Inflammatory macrophage treated with lipopolysaccharide for 4 hours (primary cell): ENCODE results near the gene CALHM1.
A peak's percentile ranks its signal among the peaks of the same experiment; 100 is the strongest.
"Not testable (repeated sequence)": the region's sequence is repeated elsewhere in the genome, so short reads cannot be mapped to it uniquely, and the experiment has no call there.

Source experiments
- DNase-seq: peaks from one replicate; pipeline ENCODE4 v3.0.0-alpha.2; 2020

Gene CALHM1

DNA sequence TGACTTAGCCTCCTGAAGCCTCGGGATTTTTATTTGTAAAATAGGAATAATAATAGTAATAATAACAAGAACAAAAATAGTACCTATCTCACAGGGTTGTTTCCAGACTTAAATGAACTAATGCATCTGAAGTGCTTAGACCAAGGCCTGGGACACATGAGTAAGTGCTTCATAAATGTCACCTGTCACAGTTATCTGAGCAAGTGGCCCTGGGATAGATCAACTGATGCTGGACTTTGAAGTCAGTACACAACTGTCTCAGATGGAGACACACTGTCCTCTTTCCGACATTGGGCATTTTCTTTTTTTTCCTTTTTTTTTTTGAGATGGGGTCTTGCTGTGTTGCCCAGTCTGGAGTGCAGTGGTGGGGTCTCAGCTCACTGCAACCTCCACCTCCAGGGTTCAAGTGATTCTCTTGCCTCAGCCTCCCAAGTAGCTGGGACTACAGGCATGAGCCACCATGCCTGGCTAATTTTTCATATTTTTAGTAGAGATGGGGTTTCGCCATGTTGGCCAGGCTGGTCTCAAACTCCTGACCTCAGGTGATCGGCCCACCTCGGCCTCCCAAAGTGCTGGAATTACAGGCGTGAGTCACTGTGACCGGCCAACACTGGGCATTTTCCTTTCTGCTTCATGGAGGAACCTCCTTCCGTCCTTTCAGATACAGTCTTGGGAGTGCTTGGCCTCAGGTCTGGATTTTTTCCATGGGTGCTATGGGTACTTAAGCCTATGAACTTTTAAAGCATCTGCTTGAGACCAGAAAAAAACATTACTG lies 28.1 kb upstream of the CALHM1 start:
- not testable (repeated sequence) for DNase-seq

DNA sequence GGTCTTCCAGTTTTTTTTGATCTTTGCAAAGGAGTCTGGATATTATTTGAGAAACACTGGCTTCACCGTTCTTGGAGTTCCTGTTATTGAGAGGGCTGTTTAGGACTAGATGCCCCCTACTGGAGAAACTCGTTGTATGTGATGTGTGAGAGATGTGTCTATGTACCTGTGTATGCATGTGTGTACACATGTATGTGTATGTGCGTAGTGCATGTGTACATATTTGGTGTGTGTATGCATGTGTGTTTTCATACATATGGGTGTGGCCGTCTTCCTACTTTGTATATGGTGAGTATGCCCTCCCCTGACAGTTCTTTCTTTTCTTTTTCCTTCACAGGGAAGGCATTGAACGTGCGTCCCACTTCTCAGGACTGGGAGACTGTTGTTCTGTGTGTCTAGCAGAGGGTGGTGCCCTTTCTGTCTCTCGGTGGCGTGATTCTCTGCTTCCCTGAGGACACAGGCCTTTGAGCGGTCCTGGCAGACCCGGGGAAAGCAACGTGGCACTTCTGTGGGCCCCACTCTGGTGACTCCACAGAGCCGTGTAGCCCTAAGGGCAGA lies 23.4 kb upstream of the CALHM1 start:
- DNase-seq = peak; percentile 82

GRCh38 chr10:103480521-103480920 lies 21.8 kb upstream of the CALHM1 start:
- DNase-seq = no peak

- DNase-seq = no peak
These were observed 20.4 kb upstream of the CALHM1 start, which contains the start of gene CALHM3 for GRCh38 chr10:103479135-103479534. Gene CALHM3 (minus strand): TSS chr10:103479240. CDS start chr10:103479032, 208 bp downstream.

DNA sequence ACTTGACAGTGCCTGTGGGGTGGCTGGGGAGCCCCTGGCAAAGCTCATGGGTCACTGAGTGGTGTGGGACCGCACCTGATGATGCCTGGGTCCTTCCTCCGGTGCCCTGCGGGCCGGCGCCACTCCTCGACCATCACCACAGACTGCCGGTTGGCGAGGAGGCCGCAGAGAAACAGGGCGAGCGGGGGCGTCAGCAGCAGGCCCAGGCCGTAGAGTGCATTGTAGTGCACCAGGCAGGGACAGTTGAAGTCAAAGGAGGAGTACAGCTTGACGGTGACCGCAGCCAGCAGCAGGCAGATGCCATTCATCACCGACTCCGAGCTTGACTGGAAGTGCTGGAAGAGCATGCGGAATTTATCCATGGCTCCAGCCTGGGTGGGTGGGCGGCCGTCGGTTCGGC lies 20.0 kb upstream of the CALHM1 start:
- DNase-seq = no peak

GRCh38 chr10:103476046-103476768 lies 17.5 kb upstream of the CALHM1 start:
- DNase-seq = peak; percentile 21

DNA sequence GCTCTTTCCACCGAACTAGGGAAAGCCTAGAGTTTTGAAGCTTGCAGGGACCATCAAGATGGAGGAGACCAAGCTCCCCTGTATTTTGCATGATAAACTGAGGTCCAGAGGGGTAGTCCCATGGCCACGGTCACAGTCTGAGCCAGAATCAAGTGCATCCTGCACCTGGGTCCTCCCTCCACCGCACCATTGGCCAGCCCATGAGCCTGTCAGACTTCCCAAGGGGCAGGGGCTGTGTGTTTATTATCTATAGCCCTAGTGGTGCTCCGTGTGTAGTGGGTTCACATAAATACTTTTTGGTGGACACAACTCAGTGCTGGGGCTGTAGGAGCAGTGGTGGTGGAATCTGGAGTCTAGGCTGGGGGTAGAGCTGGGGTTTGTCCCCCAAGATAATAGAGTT lies 16.7 kb upstream of the CALHM1 start:
- no peak for DNase-seq

DNA sequence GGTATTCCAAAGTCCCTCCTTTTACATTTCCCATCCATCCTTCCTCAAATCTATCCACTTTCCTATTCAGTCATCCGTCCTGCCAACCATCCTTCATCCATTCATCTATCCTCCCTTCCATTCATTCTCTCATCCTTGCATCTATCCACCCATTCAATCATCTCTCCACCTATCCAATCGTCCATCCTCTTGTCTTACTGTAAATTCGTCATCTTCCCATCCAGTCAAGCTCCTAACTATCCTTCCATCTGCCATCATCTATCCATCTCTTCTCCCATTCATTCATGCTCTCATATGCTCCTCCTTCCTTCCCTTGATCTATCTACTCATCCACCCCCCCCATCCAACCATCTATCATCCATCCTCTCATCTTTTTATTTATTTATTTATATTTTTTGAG lies 15.4 kb upstream of the CALHM1 start:
- DNase-seq = no peak

DNA sequence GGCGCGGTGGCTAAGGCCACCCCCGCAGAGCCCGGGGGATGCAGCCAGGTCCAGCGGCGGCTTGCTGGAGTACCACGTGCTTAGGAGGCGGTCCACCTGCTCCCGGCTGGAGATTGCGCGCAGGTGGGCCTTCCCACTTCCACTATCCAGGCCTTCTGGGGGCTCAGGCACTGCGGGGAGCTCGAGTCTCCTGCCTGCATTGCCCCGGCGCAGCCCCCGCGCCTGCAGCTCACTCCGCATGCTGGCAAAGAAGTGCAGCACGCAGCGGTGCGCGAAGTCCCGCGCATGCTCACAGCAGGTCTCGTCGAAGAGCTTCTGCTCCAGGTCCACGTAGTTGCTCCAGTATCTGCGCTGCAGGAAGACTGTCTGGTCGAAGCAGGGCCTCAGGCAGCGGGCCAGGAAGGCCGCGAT lies 14.6 kb upstream of the CALHM1 start:
- no peak for DNase-seq

DNA sequence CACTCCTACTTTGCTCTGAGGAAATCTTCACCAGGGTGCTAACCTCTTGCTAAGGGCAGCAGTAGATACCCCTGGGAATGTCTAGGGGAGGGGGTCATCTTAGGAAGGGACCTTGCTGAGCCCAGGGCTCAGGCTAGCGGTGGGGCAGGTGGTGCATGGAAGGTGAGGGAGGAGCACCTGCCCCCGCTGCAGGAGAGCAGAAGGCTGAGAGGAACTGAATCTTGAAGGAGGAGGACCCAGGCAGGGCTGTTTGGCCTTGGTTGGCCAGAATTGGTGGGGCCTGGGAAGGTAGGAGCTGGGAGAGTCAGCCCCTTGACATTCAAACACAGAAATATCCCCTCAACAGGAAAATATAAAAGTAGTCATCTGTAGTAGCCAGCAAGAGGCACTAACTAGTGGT lies 13.3 kb upstream of the CALHM1 start:
- no peak for DNase-seq

- peak; percentile 41 for DNase-seq
These were observed 12.3 kb upstream of the CALHM1 start for GRCh38 chr10:103470761-103471653.

DNA sequence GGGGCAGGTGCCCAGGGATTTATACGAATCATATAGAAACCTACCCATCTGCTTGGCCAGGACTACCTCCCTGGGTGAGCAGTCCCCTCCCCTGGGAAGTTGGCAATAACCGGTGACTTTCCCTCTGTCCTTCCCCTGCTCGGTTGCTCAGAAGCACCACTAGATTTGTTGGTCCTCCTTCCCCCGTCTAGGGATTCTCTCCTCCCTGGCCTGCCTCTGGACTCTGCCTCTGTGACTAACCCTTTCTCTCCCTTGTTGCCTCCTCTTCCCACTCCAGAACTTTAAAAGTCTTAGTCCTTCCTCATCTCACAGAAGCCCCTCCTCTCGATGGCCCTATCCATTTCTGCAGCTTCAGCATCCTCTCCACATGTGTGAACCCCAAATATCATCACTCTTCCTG lies 10.5 kb upstream of the CALHM1 start:
- DNase-seq = no peak

- DNase-seq = peak; percentile 28
These were observed 8.7 kb upstream of the CALHM1 start for GRCh38 chr10:103467406-103467805.

DNA sequence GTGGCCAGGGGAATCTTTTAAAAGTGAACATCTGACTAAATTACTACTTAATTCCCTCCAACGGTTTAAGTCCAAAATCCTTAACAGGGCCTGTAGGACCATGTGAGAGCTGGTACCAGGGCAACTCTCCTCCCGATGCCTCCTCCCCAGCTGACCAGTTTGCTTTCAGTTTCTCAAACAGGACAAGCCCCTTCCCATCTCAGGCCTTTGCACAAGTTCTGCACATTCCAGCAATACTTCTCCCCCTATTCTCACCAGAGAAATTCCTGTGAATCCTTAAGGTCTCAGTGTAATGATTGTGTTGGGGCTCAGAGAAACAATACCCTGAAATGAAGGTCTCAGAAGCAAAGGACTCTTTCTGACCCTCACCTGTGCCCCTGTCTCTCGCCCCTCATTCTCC lies 8.0 kb upstream of the CALHM1 start:
- DNase-seq = no peak

DNA sequence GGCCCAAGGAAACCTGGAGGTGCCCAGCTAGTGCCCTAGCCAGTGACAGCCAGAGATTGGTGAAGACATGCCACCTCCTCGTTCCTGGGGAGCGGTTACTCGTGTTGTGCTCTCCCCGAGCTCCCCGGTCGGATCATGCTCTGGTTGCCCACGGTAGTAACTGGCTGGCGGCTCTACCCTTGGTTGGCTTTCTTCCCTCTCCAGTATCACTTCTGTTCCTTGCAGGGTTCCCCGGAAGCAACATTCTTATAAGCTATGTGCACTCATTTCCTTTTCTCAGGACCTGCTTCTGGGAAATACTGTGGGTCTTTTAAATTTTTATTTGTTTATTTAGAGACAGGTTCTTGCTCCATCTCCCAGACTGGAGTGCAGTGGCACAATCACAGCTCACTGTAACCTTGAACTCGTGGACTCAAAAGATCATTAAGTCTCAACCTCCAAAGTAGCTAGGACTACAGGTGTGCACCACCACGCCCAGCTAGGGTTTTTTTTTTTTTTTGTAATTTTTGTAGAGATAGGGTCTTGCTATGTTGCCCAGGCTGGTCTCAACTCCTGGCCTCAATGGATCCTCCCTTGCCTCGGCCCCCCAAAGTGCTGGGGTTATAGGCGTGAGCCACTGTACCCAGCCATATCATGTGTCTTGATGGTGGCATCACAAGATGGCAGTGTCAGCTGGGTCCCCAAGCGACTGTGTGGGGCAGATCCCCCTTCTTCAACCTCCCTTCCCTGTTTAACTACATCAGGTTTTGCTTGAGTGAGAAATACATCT lies 6.9 kb upstream of the CALHM1 start:
- peak; percentile 74 for DNase-seq

GRCh38 chr10:103463499-103463898 lies 4.8 kb upstream of the CALHM1 start:
- DNase-seq = peak; percentile 62

GRCh38 chr10:103459615-103460014 lies 915 bp upstream of the CALHM1 start:
- DNase-seq = no peak

DNA sequence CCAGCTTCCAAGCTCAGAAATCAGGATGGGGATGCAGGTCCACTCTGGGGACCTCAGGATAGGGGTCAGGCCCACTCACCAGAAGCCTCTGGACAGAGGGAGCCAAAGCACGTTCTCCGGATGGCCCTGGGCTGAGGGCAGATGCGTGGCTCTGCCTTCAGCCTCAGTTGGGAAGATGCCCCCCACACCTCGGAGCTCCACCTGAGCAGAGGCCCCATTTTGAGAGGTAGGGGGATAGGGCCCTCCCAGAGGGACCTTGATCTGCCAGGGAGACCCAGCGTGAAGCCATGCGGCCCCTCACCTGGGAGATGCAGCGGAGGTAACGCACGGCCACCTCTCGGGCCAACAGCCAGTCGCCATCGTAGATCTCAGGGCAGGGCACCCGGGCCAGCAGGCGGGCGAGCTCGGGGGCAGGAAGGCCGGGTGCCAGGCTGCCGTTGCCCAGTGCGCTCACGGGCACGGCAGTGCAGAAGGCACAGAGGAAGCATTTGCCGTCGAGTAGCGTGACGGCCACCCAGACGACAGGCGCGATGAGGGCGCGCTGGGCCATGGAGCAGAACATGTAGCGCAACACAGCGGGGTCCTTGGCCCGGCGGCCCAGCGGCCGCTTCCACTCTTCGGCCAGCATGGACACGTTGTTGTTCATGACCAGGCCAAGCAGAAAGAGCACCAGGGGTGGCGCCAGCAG lies 660 bp downstream of the CALHM1 start:
- no peak for DNase-seq

DNA sequence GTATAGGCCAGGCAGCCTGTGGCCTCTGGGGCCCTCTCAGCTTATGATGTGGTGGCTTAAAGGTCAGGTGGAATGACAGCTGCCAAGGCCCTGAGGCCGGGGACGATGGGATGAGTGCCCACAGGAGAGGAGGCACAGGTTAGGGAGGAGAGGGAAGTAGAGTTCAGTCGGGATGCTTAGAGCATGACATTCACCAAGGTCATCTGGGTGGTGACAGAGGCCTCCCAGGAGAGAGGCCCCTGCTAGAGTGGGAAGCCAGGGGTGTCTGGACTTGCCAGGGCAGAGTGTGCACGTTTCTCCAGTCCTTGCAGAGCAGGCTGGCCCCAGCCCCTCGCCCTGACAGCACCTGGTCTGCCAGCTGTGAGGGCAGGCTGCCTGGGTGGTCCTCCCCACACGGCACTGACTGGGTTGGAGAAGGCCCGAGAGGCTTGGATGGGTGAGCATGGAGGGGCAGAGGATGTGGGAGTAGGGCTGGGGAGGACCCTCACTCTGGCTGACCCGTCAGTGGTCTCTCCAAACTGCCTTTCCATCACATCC lies 1.5 kb downstream of the CALHM1 start:
- DNase-seq = no peak

DNA sequence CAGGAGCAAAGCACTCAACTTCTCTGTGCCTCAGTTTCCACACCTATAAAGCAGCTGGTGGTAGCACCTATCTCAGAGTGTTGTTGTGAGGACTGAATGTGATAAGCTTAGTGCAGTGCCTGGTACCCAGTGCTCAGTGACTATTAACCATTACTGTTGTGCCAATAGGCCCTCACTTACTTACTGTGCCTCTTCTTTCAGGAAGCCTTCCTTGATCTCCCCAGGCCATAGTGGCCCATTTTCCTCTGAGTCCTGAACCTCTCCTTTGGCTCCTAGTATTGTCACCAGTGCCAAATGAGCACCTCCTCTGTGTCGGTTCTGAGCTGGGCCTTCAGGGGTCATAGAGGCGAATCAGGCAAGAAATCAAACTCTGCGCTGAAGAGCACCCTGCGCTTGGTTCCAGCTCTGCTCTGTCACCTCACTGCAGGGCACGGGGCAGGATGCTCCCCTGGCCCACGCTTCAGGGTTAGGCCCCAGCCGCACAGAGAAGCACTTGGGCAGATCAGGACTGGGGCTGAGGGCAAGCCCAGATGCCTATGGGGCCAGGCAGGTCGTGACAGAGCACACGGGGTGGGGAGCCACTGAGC lies 2.5 kb downstream of the CALHM1 start:
- no peak for DNase-seq

DNA sequence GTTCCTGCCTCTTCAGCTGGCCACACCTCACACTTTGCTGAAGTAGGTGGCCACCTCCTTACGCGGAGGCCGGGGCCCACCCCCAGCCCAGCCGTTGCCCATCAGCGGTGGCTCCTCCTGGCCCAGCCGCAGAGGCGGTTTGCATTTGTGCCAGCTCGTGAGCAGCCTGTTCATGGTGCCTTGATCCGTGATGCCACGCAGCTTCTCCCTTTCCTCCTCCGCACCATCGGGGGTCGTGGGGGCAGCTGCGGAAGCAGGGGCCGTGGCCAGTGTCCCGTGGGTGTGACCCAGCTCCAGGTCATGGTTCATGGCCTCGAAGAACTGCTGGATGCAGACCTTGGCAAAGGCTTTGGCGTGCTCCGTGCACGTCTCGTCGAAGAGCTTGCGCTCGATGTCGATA lies 3.5 kb downstream of the CALHM1 start:
- DNase-seq = no peak
